Measurements from ENCODE around the gene SENP3. TPM values are rescaled to one million over a fixed set of nuclear protein-coding genes. Genes with fewer than 3 reads are reported as not detected.

The SENP3 gene
- total RNA-seq, 6 experiments from 2014 or later: 12.3 to 33.9 (median 15.1) TPM

- ATAC-seq: no peak
- H3K4me3 ChIP-seq: no peak overlapping the region
- intact Hi-C loops (cut with DNase I): no loop called here
- DNase-seq: no peak
- no peaks in the 10 kb centered on the region for H3K36me3 ChIP-seq
- TF ChIP-seq CTCF (IDR thresholded peaks at IDR 0.05): no peak
- no peak for TF ChIP-seq POLR2A (IDR thresholded peaks at IDR 0.05)
- H3K9me3 ChIP-seq: no peaks in the 10 kb centered on the region
- H3K27ac ChIP-seq: peak overlapping the region in 1 of 3 donors; percentile 16
- H3K4me1 ChIP-seq: peaks cover 0 to 4% (median 2%) of the 10 kb centered on the region in 4 donors
- 100% methylated on average over 1 of the region's 1 CpG for WGBS (ENCODE audit: insufficient coverage, low coverage, low lambda C conversion rate, missing lambda C conversion rate)
- no peaks in the 10 kb centered on the region for H3K27me3 ChIP-seq
Observed at GRCh38 chr17:7553356-7553755, 8.4 kb upstream of the SENP3 start.

GRCh38 chr17:7555320-7555948, 6.3 kb upstream of the SENP3 start:
- Histone ChIP-seq H3K4me1 (peaks cover 0 to 15% (median 8%) of the 10 kb centered on the region in 4 donors), H3K9me3 (no peaks in the 10 kb centered on the region), H3K27me3 (no peaks in the 10 kb centered on the region), H3K4me3 (no peak overlapping the region), H3K36me3 (no peaks in the 10 kb centered on the region), H3K27ac (no peak overlapping the region)
- DNase-seq: no peak
- intact Hi-C loops (cut with DNase I): no loop called here
- TF ChIP-seq POLR2A (IDR thresholded peaks at IDR 0.05) (no peak), CTCF (IDR thresholded peaks at IDR 0.05) (no peak)
- no peak for ATAC-seq
- WGBS (ENCODE audit: insufficient coverage, low coverage, low lambda C conversion rate, missing lambda C conversion rate): 63% methylated on average over 10 of the region's 10 CpGs

GRCh38 chr17:7556627-7557026, 5.1 kb upstream of the SENP3 start:
- Histone ChIP-seq H3K27me3 (no peaks in the 10 kb centered on the region), H3K4me3 (no peak overlapping the region), H3K4me1 (peaks cover 0 to 20% (median 11%) of the 10 kb centered on the region in 4 donors), H3K9me3 (no peaks in the 10 kb centered on the region), H3K36me3 (no peaks in the 10 kb centered on the region), H3K27ac (no peak overlapping the region)
- ATAC-seq: no peak
- DNase-seq: no peak
- 60% methylated on average over 9 of the region's 12 CpGs for WGBS (ENCODE audit: insufficient coverage, low coverage, low lambda C conversion rate, missing lambda C conversion rate)
- TF ChIP-seq CTCF (IDR thresholded peaks at IDR 0.05): no peak
- TF ChIP-seq POLR2A (IDR thresholded peaks at IDR 0.05): no peak
- intact Hi-C loops (cut with DNase I): no loop called here

- TF ChIP-seq CTCF (IDR thresholded peaks at IDR 0.05) (no peak), POLR2A (IDR thresholded peaks at IDR 0.05) (no peak)
- intact Hi-C loops (cut with DNase I): no loop called here
- Histone ChIP-seq H3K36me3 (no peaks in the 10 kb centered on the region), H3K9me3 (no peaks in the 10 kb centered on the region), H3K27ac (peak overlapping the region; percentile 74 to 92 (median 78)), H3K4me3 (no peak overlapping the region), H3K27me3 (no peaks in the 10 kb centered on the region), H3K4me1 (peaks cover 0 to 20% (median 11%) of the 10 kb centered on the region in 4 donors)
- DNase-seq (no peak), ATAC-seq (no peak)
- WGBS (ENCODE audit: insufficient coverage, low coverage, low lambda C conversion rate, missing lambda C conversion rate): 52% methylated on average over 8 of the region's 19 CpGs
Observed at GRCh38 chr17:7557147-7557764, 4.5 kb upstream of the SENP3 start.

Data from right lobe of liver (tissue), 6 donors.